Heart right ventricle (tissue), 16 donors: ENCODE data around the gene TSPAN5. TPM values are rescaled to one million over a fixed set of nuclear protein-coding genes. Genes with fewer than 3 reads are reported as not detected.

Source experiments
- ATAC-seq, 8 donors: fragments of 200-7000 bp; cut with Tn5 transposase; one replicate each; pipeline ENCODE4 v1.9.1; 2020; ENCODE audit warnings: mild to moderate bottlenecking in 8 of 8, moderate library complexity in 8 of 8, moderate number of reproducible peaks in 1 of 8
- DNase-seq, 2 donors: peaks; one replicate each; pipeline ENCODE4 v3.0.0-alpha.2; 2020
- H3K27ac ChIP-seq, 10 donors: fragments of 200-600 bp; sonication (generic) in 2 of 10; one replicate each; pipeline versions ENCODE4 v1.5.0 to v1.8.0; 2020 to 2022; ENCODE audit warnings: mild to moderate bottlenecking in 3 of 10
- H3K27me3 ChIP-seq, 7 donors: fragments of 200-600 bp; one replicate each; pipeline ENCODE4 v1.8.0; 2021 to 2022; ENCODE audit warnings: mild to moderate bottlenecking in 2 of 7
- H3K36me3 ChIP-seq, 9 donors: fragments of 200-600 bp; sonication (generic) in 1 of 9; one replicate each; pipeline versions ENCODE4 v1.5.0 to v1.8.0; 2020 to 2022; ENCODE audit warnings: mild to moderate bottlenecking in 2 of 9
- H3K4me1 ChIP-seq, 9 donors: fragments of 200-600 bp; sonication (generic) in 1 of 9; one replicate each; pipeline versions ENCODE4 v1.5.0 to v1.8.0; 2020 to 2022; ENCODE audit warnings: mild to moderate bottlenecking in 4 of 9
- H3K4me3 ChIP-seq, 10 donors: fragments of 200-600 bp; sonication (generic) in 2 of 10; one replicate each; pipeline versions ENCODE4 v1.5.0 to v1.8.0; 2020 to 2022; ENCODE audit warnings: mild to moderate bottlenecking in 7 of 10, moderate library complexity in 2 of 10
- H3K9me3 ChIP-seq, 11 donors: fragments of 200-600 bp in 10 of 11; sonication (generic) in 2 of 11; one replicate each; pipeline versions ENCODE4 v1.5.0 to v1.8.0; 2013 to 2022; ENCODE audit warnings: mild to moderate bottlenecking in 2 of 11, control low read depth in 1 of 11, moderate library complexity in 1 of 11
- WGBS, 2 donors: extraction: QIAGEN DNeasy Blood & Tissue Kit; methylation state at CpG; one replicate each; pipeline ENCODE4 v1.1.7; 2013; ENCODE audit warnings: inconsistent platforms in 1 of 2; 5-methylcytosine and 5-hydroxymethylcytosine counted together
- intact Hi-C, 10 donors: fragments of 100-400 bp; cut with DNase I; formaldehyde crosslinking; loops; one replicate each; pipeline versions ENCODE4 v1.11.1 to v1.14.2; 2022
- polyA plus RNA-seq, 2 donors: library from polyadenylated mRNA; stranded (reverse); fragments of 200-250 nt; gene quantifications; one replicate each; pipeline ENCODE4 v1.2.3, GENCODE V29; 2013
- total RNA-seq, 10 donors: library from RNA; stranded (reverse); fragmentation: NEBNext Ultra II Directional in 3 of 10; extraction: Animal tissue kit (Norgen Biotek cat#: 25700) in 3 of 10; gene quantifications; one replicate each; pipeline versions ENCODE4 v1.2.1 to v1.2.4, GENCODE V29; 2021 to 2023
- TF ChIP-seq, protein P1 (sequence below), 9 donors: fragments of 200-600 bp; sonication (generic) in 2 of 9; IDR thresholded peaks; one replicate each; pipeline versions ENCODE4 v1.5.0 to v1.8.0; 2021 to 2022; ENCODE audit warnings: antibody characterized with exemption in 9 of 9, mild to moderate bottlenecking in 5 of 9, moderate library complexity in 1 of 9
- donor health status: Arrhythmogenic right ventricular cardiomyopathy.
- donor health status: ischemic (EF 13 %, LVEDD 7.1; RV severe dilation, severe dysfunction).
- donor health status: healthy with polysubstance abuse.
- donor health status: DM: no; HTN: yes; CAD: no.
- donor health status: DM: no; HTN: no; CAD: no.
- donor health status: ischemic (EF 25% LVEDD 6.9; RV normal size, moderate dysfunction).
- donor health status: ischemic (EF 25% LVEDD 5.7; RV mildly dilated, moderate dysfunction).
- donor health status: healthy.
- donor health status: DM: yes; HTN: yes; CAD: no.
- donor health status: Ischemic cardiomyopathy.
- donor health status: ischemic (EF 35%, LVEDD 5.7; RV mildly dilated, moderate dysfunction).
- donor health status: nonischemic (EF 11% LVEDD 7.7; RV severe dilation, severe dysfunction).
- donor health status: DM: yes; HTN: yes; CAD: no.
- donor health status: PGD.
- donor health status: ischemic (EF 29% LVEDD 5.4; RV normal size, mild dysfunction).
- donor health status: nonischemic (EF 23%, LVEDD 6.1; RV moderate dilation, normal function).

The TSPAN5 gene
- total and polyA plus RNA-seq, 12 donors: 0.85 to 6.7 (median 3.8) TPM

DNA sequence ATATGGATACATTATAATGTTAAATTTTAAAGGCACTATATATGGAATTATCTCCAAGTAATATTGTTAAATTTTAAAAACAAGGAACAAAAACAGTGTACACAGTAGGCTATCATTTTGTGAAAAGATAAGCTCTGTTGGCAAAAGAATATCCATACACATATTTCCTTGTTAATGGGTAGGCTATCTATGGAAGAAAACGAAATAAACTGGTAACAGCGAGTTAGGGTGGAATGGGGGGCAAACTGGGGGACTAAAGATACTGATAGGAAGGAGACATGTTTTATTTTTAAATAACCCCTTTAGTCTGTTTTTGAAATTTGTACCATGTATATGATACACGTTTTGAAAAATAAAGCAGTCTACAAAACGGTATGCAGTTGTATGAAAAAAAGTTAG, 3.6 kb upstream of the TSPAN5 start:
- peaks cover 1 to 38% (median 16%) of the 10 kb centered on the region in 9 donors for H3K4me1 ChIP-seq
- intact Hi-C loops: no loop called here
- H3K27me3 ChIP-seq: peaks cover 0 to 24% (median 0%) of the 10 kb centered on the region in 7 donors
- TF ChIP-seq, protein P1, sequence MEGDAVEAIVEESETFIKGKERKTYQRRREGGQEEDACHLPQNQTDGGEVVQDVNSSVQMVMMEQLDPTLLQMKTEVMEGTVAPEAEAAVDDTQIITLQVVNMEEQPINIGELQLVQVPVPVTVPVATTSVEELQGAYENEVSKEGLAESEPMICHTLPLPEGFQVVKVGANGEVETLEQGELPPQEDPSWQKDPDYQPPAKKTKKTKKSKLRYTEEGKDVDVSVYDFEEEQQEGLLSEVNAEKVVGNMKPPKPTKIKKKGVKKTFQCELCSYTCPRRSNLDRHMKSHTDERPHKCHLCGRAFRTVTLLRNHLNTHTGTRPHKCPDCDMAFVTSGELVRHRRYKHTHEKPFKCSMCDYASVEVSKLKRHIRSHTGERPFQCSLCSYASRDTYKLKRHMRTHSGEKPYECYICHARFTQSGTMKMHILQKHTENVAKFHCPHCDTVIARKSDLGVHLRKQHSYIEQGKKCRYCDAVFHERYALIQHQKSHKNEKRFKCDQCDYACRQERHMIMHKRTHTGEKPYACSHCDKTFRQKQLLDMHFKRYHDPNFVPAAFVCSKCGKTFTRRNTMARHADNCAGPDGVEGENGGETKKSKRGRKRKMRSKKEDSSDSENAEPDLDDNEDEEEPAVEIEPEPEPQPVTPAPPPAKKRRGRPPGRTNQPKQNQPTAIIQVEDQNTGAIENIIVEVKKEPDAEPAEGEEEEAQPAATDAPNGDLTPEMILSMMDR (IDR thresholded peaks at IDR 0.05): no peak
- H3K4me3 ChIP-seq: no peak overlapping the region
- H3K36me3 ChIP-seq: no peaks in the 10 kb centered on the region
- H3K27ac ChIP-seq: no peak overlapping the region
- H3K9me3 ChIP-seq: no peaks in the 10 kb centered on the region
- DNase-seq (no peak), ATAC-seq (no peak)
- WGBS, 2 donors: 92 to 94% methylated on average over 4 of the region's 4 CpGs

DNA sequence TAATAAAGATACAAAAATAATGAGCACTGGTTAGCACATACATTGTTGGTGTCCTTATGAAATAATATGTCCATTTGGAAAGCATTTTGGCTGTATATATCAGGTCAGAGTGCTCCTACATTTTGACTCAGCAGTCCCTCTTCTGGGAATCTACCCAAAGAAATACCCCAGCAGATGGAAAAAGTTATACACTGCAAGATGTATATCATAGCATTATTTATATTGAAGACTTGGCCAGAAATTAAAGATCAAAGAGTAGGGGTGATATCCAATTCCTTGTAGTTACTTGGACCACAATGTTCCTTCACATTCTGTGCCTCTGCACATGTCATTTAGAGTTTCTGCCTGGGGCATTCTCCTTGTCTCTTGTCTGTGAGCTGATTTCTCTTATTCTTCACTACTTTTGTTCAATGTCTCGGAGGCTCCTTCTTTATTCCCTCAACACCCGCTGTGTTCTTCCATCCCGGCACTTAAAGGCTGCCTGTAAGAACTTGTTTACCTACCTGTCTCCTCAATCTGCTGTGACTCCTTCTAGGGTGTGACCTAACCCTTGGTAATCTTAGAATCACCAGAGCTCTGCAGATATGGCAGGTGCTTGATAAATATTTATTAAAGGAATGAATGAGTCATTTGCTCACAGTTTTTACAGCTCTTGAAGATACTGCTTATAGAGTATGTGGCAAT, 3.1 kb upstream of the TSPAN5 start:
- Histone ChIP-seq H3K27me3 (peaks cover 0 to 29% (median 0%) of the 10 kb centered on the region in 7 donors), H3K4me1 (peaks cover 5 to 44% (median 19%) of the 10 kb centered on the region in 9 donors), H3K36me3 (no peaks in the 10 kb centered on the region), H3K9me3 (no peaks in the 10 kb centered on the region), H3K27ac (no peak overlapping the region), H3K4me3 (no peak overlapping the region)
- no peak for DNase-seq
- WGBS, 2 donors: 92 to 98% methylated on average over 3 of the region's 3 CpGs
- intact Hi-C loops: no loop called here
- TF ChIP-seq, protein P1 (IDR thresholded peaks at IDR 0.05): no peak
- ATAC-seq: no peak

DNA sequence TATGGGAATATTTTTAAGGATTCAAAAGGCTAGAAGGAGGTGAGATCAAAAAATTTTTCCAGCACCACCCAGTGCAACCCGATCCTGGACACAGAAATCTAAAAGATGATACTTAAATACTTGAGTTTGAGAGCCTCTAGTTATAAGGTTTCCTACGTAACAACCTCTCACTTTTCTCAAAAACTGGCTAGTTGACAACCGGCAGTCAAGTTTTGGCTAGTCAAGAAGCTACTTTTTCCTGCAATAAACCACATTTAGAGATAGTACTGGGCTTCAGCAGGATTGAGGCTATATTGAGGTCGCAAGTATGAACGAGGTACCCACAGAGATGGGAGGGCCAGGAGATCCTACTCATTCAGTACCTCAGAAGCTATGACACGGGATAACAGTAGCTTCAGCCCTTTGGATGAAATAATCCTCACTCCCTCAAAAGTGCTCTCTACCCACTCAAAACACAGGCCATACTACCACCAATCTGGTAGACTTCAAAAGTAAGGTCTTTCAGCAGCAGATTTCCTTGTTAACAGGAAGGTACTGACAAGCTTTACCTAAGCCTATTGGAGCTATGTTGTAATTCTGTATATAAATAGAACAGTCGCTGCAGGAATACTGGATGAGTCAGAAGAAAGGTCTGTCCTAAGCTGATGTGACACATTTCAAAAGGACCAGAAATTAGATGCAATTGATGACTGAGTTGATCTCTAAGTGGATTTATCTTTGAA, 1.5 kb upstream of the TSPAN5 start:
- WGBS, 2 donors: 57 to 62% methylated on average over 7 of the region's 7 CpGs
- DNase-seq: no peak
- intact Hi-C loops: loop anchor here in 6 of 10 donors (2.0 to 10.0 kb wide), 6 partner anchors 185 to 525 kb away; partner anchors contain the start of gene EIF4E (in 1 of the 6)
- TF ChIP-seq, protein P1 (IDR thresholded peaks at IDR 0.05): no peak
- no peaks in the 10 kb centered on the region for H3K9me3 ChIP-seq
- ATAC-seq: peak in 5 of 8 donors; percentile 57 to 70 (median 67)
- peaks cover 0 to 36% (median 0%) of the 10 kb centered on the region in 7 donors for H3K27me3 ChIP-seq
- H3K36me3 ChIP-seq: no peaks in the 10 kb centered on the region
- peaks cover 5 to 53% (median 19%) of the 10 kb centered on the region in 9 donors for H3K4me1 ChIP-seq
- H3K27ac ChIP-seq: peak overlapping the region in 7 of 10 donors; percentile 20 to 84 (median 80)
- H3K4me3 ChIP-seq: peak overlapping the region in 5 of 10 donors; percentile 69 to 91 (median 74)

DNA sequence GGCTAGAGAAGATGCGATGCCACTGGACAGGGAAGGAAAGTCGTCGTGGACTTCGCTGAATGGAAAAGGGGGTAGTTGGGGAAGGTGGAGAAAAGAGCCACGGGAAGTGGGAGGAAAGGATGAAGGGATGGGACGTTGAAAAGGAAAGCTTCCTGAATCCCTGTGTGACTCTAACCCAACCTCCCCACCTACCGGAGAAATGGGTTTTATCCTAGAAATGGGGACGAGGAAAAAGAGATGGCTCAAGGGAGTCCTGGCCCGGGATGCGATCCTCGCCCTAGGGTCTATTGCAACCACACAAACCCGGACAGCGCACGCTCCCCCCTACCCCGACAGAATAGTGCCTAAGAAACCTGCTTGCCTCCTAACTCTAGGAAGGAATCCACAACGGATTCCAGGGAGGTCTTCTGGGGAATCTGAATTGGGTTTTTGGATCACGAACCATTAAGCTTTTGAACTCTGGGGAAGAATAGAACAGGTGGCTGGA, 738 bp upstream of the TSPAN5 start:
- H3K36me3 ChIP-seq: no peaks in the 10 kb centered on the region
- no peak for DNase-seq
- WGBS, 2 donors: 11 to 15% methylated on average over 17 of the region's 17 CpGs
- H3K9me3 ChIP-seq: no peaks in the 10 kb centered on the region
- H3K27me3 ChIP-seq: peaks cover 0 to 36% (median 0%) of the 10 kb centered on the region in 7 donors
- peaks cover 5 to 55% (median 19%) of the 10 kb centered on the region in 9 donors for H3K4me1 ChIP-seq
- H3K27ac ChIP-seq: peak overlapping the region in 9 of 10 donors; percentile 44 to 84 (median 68)
- intact Hi-C loops: loop anchor here in 6 of 10 donors (2.0 to 10.0 kb wide), 6 partner anchors 184 to 524 kb away; partner anchors contain the start of gene EIF4E (in 1 of the 6)
- peak in 6 of 8 donors; percentile 1 to 57 (median 35) for ATAC-seq
- TF ChIP-seq, protein P1 (IDR thresholded peaks at IDR 0.05): no peak
- H3K4me3 ChIP-seq: peak overlapping the region; percentile 37 to 91 (median 72)
